ENCODE data around the gene PPP6R1. TPM values are rescaled to one million over a fixed set of nuclear protein-coding genes. Genes with fewer than 3 reads are reported as not detected.

Gene PPP6R1
- total RNA-seq, 4 donors from 2014 or later = 29.4 to 47.9 (median 37.5) TPM

DNA sequence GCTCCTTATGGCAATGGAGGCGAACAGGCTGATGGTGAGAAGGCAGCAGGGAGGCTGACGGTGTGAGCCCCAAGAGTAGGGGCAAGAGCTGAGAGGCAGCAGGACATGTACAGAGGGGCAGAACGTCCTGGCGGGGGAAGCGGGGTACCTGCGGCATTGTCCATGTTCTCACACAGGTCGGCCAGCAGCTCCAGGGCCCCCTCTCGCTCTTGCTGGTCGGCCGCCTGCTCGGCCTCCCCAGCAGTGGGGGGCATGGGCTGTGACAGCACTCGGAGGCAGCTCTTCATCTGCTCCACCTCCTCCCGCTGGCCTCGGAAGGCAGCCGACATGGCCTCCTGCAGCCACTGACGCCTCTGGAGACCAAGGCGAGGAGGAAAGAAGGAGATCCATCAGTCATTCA is 18.7 kb upstream of the PPP6R1 start:
- no peak for DNase-seq (ENCODE audit: low spot score in 2 of 2)
- intact Hi-C loops (cut with DNase I; ENCODE audit: low total_unique reads) = no loop called here
- 91% methylated on average over 17 of the region's 17 CpGs for WGBS, 2 donors
- TF ChIP-seq POLR2A (IDR thresholded peaks at IDR 0.05) = no peak
- TF ChIP-seq, protein P1, sequence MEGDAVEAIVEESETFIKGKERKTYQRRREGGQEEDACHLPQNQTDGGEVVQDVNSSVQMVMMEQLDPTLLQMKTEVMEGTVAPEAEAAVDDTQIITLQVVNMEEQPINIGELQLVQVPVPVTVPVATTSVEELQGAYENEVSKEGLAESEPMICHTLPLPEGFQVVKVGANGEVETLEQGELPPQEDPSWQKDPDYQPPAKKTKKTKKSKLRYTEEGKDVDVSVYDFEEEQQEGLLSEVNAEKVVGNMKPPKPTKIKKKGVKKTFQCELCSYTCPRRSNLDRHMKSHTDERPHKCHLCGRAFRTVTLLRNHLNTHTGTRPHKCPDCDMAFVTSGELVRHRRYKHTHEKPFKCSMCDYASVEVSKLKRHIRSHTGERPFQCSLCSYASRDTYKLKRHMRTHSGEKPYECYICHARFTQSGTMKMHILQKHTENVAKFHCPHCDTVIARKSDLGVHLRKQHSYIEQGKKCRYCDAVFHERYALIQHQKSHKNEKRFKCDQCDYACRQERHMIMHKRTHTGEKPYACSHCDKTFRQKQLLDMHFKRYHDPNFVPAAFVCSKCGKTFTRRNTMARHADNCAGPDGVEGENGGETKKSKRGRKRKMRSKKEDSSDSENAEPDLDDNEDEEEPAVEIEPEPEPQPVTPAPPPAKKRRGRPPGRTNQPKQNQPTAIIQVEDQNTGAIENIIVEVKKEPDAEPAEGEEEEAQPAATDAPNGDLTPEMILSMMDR (IDR thresholded peaks at IDR 0.05) = no peak
- no peak overlapping the region for H3K4me3 ChIP-seq (ENCODE audit: low read depth, poor library complexity, severe bottlenecking)

DNA sequence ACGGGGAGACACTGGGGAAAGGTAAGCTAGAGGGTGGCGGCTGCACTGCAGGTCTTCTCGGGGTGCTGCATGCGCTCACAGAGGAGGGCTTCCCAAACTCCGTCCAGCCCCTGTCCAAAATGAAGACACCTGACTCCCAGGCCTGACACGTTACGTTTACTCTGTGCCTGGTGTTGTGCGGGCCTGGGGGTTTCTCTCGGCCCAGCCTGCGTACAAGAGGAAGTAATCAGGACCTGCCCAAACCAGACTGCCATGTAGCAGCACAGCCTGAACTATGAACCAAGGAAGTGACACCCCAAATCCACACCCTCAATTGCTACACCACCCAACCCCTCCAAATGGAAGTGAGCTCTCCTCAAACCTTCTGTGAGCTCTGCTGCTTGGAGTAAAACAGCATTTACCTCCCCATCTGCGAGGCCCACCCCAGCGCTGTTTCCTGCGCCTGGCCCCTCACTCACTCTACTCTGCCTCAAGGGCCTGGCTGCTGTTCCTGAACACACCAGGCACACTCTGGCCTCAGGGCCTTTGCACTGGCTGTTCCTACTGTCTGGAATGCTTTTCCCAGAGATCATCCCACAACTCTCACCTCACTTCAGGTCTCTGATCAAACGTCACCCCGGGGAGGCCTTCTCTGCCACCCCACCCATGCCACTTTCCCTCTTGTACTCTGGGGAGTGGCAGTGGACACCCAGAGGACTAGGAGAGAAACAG is 18.1 kb upstream of the PPP6R1 start:
- no peak overlapping the region for H3K4me3 ChIP-seq (ENCODE audit: low read depth, poor library complexity, severe bottlenecking)
- WGBS, 2 donors = 83 to 86% methylated on average over 15 of the region's 15 CpGs
- TF ChIP-seq POLR2A (IDR thresholded peaks at IDR 0.05) = no peak
- TF ChIP-seq, protein P1 (IDR thresholded peaks at IDR 0.05) = no peak
- intact Hi-C loops (cut with DNase I; ENCODE audit: low total_unique reads) = no loop called here
- no peak for DNase-seq (ENCODE audit: low spot score in 2 of 2)

DNA sequence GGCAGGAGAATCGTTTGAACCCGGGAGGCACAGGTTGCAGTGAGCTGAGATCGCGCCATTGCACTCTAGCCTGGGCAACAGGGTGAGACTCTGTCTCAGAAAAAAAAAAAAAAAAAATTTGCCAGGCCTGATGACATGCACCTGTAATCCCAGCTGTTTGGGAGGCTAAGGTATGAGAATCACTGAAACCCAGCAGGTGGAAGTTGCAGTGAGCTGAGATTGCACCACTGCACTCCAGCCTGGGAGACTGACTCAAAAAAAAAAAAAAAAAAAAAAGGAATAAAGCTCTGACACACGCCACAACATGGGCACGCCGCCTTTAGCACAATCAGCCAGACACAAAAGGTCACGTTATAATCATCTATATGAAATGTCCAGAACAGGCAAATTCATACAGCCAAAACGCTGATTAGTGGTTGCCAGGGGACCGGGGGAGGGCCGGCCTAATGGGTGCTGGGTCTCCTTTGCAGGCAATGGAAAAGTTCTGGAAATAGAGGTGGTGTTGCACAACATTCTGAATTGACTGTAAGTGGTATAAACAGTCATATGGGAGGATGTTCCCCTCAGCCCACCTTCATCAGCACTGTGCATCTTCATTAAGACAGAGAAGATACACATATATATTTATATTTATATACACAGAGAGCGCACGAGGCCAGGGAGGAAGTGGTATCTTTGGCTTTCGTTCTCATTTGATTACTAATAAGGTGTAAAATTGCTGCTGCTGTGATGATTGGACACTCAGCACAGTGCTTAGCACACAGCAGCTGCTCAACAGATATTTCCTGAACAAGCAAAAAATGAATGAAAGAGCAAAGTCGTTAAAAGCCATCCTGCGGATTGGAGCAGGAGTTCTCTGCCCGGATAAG is 17.3 kb upstream of the PPP6R1 start:
- 75 to 80% methylated on average over 17 of the region's 17 CpGs for WGBS, 2 donors

DNA sequence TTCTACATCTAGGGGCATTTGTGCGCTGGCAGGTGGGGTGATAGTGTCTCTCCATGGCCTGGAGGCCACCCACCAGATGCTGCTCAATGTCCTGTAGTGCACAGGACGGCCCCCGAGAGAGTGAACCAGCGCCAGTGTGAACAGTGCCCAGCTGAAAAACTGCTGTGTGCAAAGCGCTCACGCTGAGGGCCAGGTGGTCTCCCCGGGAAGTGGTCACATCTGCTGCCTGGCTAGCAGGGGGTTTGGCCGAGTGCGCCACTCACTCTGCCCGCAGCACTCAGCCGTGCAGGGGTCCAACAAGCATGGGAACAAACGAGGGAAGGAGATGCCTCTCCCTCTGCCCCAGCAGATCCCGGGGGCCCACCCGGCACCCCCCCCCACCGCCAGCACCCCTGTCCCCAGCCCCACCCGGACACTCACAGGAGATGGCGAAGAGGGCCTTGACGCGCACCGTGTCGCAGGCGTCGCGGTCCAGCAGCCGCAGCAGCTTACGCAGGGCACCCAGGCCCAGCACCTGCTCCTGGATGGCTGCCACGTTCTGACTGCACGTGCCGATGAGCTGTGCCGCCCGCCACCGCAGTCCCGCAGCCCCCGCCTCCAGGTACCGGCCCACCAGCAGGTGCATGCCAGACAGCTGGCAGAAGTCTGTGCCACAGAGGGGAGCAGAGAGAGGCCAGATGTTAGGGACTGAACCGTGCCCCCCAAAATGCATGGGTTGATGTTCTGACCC is 15.3 kb upstream of the PPP6R1 start:
- TF ChIP-seq POLR2A (IDR thresholded peaks at IDR 0.05) = no peak
- TF ChIP-seq, protein P1 (IDR thresholded peaks at IDR 0.05) = no peak
- 90 to 93% methylated on average over 20 to 30 of the region's 36 CpGs for WGBS, 2 donors
- intact Hi-C loops (cut with DNase I; ENCODE audit: low total_unique reads) = no loop called here
- H3K4me3 ChIP-seq (ENCODE audit: low read depth, poor library complexity, severe bottlenecking) = no peak overlapping the region
- DNase-seq (ENCODE audit: low spot score in 2 of 2) = no peak

More for the DNA sequence above, 17.3 kb upstream of the PPP6R1 start:
- no peak overlapping the region for H3K4me3 ChIP-seq (ENCODE audit: low read depth, poor library complexity, severe bottlenecking)
- DNase-seq (ENCODE audit: low spot score in 2 of 2) = no peak
- intact Hi-C loops (cut with DNase I; ENCODE audit: low total_unique reads) = no loop called here
- no peak for TF ChIP-seq POLR2A (IDR thresholded peaks at IDR 0.05)
- TF ChIP-seq, protein P1 (IDR thresholded peaks at IDR 0.05) = no peak

DNA sequence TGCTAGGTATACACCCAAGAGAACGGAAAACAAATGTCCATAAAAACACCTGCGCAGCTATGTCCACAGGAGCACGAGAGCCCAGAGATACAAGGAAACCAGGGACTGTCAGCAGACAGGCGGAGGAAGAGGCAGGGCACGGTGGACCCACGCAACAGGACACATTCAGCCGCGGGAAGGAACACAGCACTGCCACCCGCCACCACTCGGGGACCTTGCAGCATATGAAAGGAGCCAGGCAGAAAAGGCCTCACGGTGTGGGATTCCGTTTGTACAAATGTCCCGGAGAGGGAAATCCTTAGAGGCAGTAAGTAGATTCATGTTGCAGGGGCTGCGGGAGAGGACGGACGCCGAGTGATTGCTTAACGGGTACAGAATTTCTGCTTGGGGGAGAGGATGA is 13.3 kb upstream of the PPP6R1 start:
- WGBS, 2 donors = 94 to 95% methylated on average over 18 of the region's 18 CpGs
- TF ChIP-seq POLR2A (IDR thresholded peaks at IDR 0.05) = no peak
- TF ChIP-seq, protein P1 (IDR thresholded peaks at IDR 0.05) = no peak
- DNase-seq (ENCODE audit: low spot score in 2 of 2) = no peak
- H3K4me3 ChIP-seq (ENCODE audit: low read depth, poor library complexity, severe bottlenecking) = no peak overlapping the region
- intact Hi-C loops (cut with DNase I; ENCODE audit: low total_unique reads) = no loop called here

Measured in lower leg skin (tissue), 4 donors.